ENCODE measurements around the gene SNAPC2. TPM values are rescaled to one million over a fixed set of nuclear protein-coding genes. Genes with fewer than 3 reads are reported as not detected.
"Not testable (repeated sequence)": the region's sequence is repeated elsewhere in the genome, so short reads cannot be mapped to it uniquely, and the experiment has no call there.

SNAPC2 gene
- polyA plus RNA-seq, 2 donors, result 5.6 to 11.3 TPM

DNA sequence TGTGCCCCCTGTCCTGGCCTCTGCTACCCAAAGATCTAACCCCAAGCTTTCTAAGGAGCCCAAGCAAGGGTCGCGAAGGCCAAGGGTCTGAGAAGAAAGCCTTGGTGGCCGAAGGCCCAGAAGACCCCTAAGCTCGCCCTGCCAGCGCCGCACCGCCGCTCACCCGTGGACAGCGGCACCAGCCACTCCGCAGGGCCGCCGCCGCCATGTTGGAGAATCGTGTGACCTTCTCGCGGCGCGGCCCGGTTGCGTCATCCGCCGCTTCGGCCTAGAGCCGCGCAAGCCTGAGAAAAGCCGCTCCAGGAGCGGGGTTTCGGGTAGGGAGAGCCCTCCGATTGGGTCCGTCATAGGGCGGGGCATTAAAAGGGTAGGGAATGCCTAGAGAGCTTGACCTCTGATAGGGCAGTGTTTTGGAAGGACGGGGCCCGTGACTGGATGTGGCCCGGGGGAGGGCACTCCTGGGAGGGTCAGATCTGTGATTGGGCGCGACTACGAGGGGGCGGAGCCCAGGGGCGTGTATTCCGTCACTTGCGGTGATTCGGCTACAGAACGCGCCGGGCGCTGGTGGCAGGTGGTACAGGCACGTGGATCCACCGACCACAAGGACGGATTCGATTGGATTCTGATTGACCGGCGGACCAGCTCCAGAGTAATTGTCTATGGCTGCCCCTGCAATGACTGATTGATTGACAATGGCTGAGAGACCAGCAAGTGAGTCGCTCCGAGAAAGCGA lies 23.5 kb downstream of the SNAPC2 start, which contains the start of gene TIMM44:
TSS of gene TIMM44 (minus strand) at position 223 of the 733 bp plus-strand sequence. CDS start at position 208, 15 bp downstream.
- WGBS, 2 donors, result 0 to 1% methylated on average over 56 of the region's 56 CpGs
- H3K27ac ChIP-seq (ENCODE audit: low read depth in 2 of 2, low read length in 1 of 2), result peak within 1 kb of the TSS; percentile 93
- H3K4me3 ChIP-seq (ENCODE audit: low read depth in 1 of 2, low read length in 2 of 2), result peak within 1 kb of the TSS; percentile 52 to 70
- H3K27me3 ChIP-seq (ENCODE audit: control insufficient read depth in 1 of 2, insufficient read depth in 2 of 2, low read length in 2 of 2), result no peaks in the 10 kb centered on the region
- H3K9me3 ChIP-seq (ENCODE audit: control insufficient read depth in 2 of 2, insufficient read depth in 1 of 2, low read depth in 1 of 2, low read length in 1 of 2), result no peaks in the 10 kb centered on the region
- peaks cover 0 to 10% of the 10 kb centered on the region in 2 donors for H3K36me3 ChIP-seq (ENCODE audit: control insufficient read depth in 2 of 2, insufficient read depth in 2 of 2, low read length in 1 of 2)
- peaks cover 0 to 5% of the 10 kb centered on the region in 2 donors for H3K4me1 ChIP-seq (ENCODE audit: control insufficient read depth in 2 of 2, insufficient read depth in 2 of 2, low read length in 1 of 2)

GRCh38 chr19:7944177-7944761 lies 24.1 kb downstream of the SNAPC2 start:
- H3K4me1 ChIP-seq (ENCODE audit: control insufficient read depth in 2 of 2, insufficient read depth in 2 of 2, low read length in 1 of 2), result peaks cover 0 to 5% of the 10 kb centered on the region in 2 donors
- H3K27ac ChIP-seq (ENCODE audit: low read depth in 2 of 2, low read length in 1 of 2), result peak overlapping the region; percentile 89 to 93
- H3K9me3 ChIP-seq (ENCODE audit: control insufficient read depth in 2 of 2, insufficient read depth in 1 of 2, low read depth in 1 of 2, low read length in 1 of 2), result no peaks in the 10 kb centered on the region
- peaks cover 0 to 10% of the 10 kb centered on the region in 2 donors for H3K36me3 ChIP-seq (ENCODE audit: control insufficient read depth in 2 of 2, insufficient read depth in 2 of 2, low read length in 1 of 2)
- peak overlapping the region; percentile 48 to 51 for H3K4me3 ChIP-seq (ENCODE audit: low read depth in 1 of 2, low read length in 2 of 2)
- H3K27me3 ChIP-seq (ENCODE audit: control insufficient read depth in 1 of 2, insufficient read depth in 2 of 2, low read length in 2 of 2), result no peaks in the 10 kb centered on the region
- WGBS, 2 donors, result 27% methylated on average over 18 of the region's 18 CpGs

DNA sequence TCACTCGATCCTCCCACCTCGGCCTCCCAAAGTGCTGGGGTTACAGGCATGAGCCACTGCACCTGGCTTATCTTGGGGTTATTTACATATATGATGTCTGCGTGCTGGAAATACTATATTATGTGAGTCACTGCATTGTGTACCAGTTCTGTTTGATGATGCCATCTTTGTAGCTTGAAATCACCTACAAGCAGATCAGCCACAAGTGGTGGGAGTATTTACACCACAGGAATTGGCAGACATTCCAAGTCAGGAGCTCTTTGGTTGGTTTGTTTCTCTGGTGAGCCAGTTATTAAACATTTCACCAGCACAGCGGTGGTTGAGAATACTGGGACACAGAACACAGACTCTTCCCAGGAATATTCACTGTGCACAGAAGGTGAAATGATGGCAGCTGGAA lies 27.8 kb downstream of the SNAPC2 start:
- Histone ChIP-seq H3K4me3 (ENCODE audit: low read depth in 1 of 2, low read length in 2 of 2) (no peak overlapping the region), H3K27me3 (ENCODE audit: control insufficient read depth in 1 of 2, insufficient read depth in 2 of 2, low read length in 2 of 2) (no peaks in the 10 kb centered on the region), H3K9me3 (ENCODE audit: control insufficient read depth in 2 of 2, insufficient read depth in 1 of 2, low read depth in 1 of 2, low read length in 1 of 2) (no peaks in the 10 kb centered on the region), H3K27ac (ENCODE audit: low read depth in 2 of 2, low read length in 1 of 2) (no peak overlapping the region), H3K36me3 (ENCODE audit: control insufficient read depth in 2 of 2, insufficient read depth in 2 of 2, low read length in 1 of 2) (no peaks in the 10 kb centered on the region), H3K4me1 (ENCODE audit: control insufficient read depth in 2 of 2, insufficient read depth in 2 of 2, low read length in 1 of 2) (no peaks in the 10 kb centered on the region)
- WGBS, 2 donors, result 85 to 89% methylated on average over 4 of the region's 4 CpGs

DNA sequence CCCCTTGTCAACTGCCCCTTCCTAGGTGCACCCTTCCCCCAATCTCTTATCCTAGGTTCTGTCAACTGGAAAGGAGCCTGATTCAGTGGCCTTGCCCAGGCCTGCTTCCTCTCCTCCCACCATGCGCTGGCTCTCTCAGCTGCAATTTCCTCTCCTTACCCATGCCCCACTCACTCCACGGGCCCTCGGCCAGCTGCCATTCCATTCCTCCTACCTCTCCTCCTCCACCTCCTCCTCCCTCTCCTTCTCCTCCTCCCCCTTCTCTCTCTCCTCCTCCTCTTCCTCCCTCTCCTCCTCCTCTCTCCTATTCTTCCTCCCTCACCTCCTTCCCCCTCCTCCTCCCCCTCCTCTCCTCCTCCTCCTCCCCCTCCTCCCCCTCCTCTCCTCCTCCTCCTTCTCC lies 32.9 kb downstream of the SNAPC2 start:
- Histone ChIP-seq H3K36me3 (ENCODE audit: control insufficient read depth in 2 of 2, insufficient read depth in 2 of 2, low read length in 1 of 2) (peaks cover 0 to 3% of the 10 kb centered on the region in 2 donors), H3K27me3 (ENCODE audit: control insufficient read depth in 1 of 2, insufficient read depth in 2 of 2, low read length in 2 of 2) (no peaks in the 10 kb centered on the region), H3K27ac (ENCODE audit: low read depth in 2 of 2, low read length in 1 of 2) (no peak overlapping the region), H3K4me3 (ENCODE audit: low read depth in 1 of 2, low read length in 2 of 2) (no peak overlapping the region), H3K4me1 (ENCODE audit: control insufficient read depth in 2 of 2, insufficient read depth in 2 of 2, low read length in 1 of 2) (no peaks in the 10 kb centered on the region), H3K9me3 (ENCODE audit: control insufficient read depth in 2 of 2, insufficient read depth in 1 of 2, low read depth in 1 of 2, low read length in 1 of 2) (no peaks in the 10 kb centered on the region)
- 21 to 31% methylated on average over 3 of the region's 3 CpGs for WGBS, 2 donors

DNA sequence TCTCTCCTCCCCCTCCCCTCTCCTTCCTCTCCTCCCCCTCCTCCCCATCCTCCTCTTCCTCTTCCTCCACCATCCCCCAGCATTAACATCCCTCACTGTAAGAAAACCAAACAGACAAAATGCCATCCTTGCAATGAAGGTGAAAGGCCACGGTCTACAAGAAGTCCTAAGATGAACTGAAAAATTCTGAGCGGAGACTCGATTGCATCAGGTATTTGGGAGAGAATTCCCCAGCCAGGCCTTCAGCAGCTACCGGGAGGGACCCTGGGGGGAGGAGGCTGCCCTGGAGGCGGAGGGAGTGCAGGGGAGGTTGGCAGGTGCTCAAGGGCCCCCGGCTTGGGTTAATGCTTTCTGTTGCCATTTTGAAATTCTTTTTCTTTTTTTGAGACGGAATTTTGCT lies 33.4 kb downstream of the SNAPC2 start:
- H3K4me3 ChIP-seq (ENCODE audit: low read depth in 1 of 2, low read length in 2 of 2), result no peak overlapping the region
- H3K27me3 ChIP-seq (ENCODE audit: control insufficient read depth in 1 of 2, insufficient read depth in 2 of 2, low read length in 2 of 2), result no peaks in the 10 kb centered on the region
- no peaks in the 10 kb centered on the region for H3K9me3 ChIP-seq (ENCODE audit: control insufficient read depth in 2 of 2, insufficient read depth in 1 of 2, low read depth in 1 of 2, low read length in 1 of 2)
- WGBS, 2 donors, result 78 to 87% methylated on average over 7 of the region's 7 CpGs
- no peak overlapping the region for H3K27ac ChIP-seq (ENCODE audit: low read depth in 2 of 2, low read length in 1 of 2)
- no peaks in the 10 kb centered on the region for H3K4me1 ChIP-seq (ENCODE audit: control insufficient read depth in 2 of 2, insufficient read depth in 2 of 2, low read length in 1 of 2)
- peaks cover 0 to 7% of the 10 kb centered on the region in 2 donors for H3K36me3 ChIP-seq (ENCODE audit: control insufficient read depth in 2 of 2, insufficient read depth in 2 of 2, low read length in 1 of 2)

- no peaks in the 10 kb centered on the region for H3K9me3 ChIP-seq (ENCODE audit: control insufficient read depth in 2 of 2, insufficient read depth in 1 of 2, low read depth in 1 of 2, low read length in 1 of 2)
- no peaks in the 10 kb centered on the region for H3K27me3 ChIP-seq (ENCODE audit: control insufficient read depth in 1 of 2, insufficient read depth in 2 of 2, low read length in 2 of 2)
- H3K4me3 ChIP-seq (ENCODE audit: low read depth in 1 of 2, low read length in 2 of 2), result no peak overlapping the region
- H3K27ac ChIP-seq (ENCODE audit: low read depth in 2 of 2, low read length in 1 of 2), result no peak overlapping the region
- 84 to 88% methylated on average over 11 of the region's 11 CpGs for WGBS, 2 donors
- H3K4me1 ChIP-seq (ENCODE audit: control insufficient read depth in 2 of 2, insufficient read depth in 2 of 2, low read length in 1 of 2), result no peaks in the 10 kb centered on the region
- peaks cover 0 to 7% of the 10 kb centered on the region in 2 donors for H3K36me3 ChIP-seq (ENCODE audit: control insufficient read depth in 2 of 2, insufficient read depth in 2 of 2, low read length in 1 of 2)
Observed at GRCh38 chr19:7955696-7956095, 35.6 kb downstream of the SNAPC2 start.

GRCh38 chr19:7959211-7959610 lies 39.1 kb downstream of the SNAPC2 start:
- H3K27ac ChIP-seq (ENCODE audit: low read depth in 2 of 2, low read length in 1 of 2), result no peak overlapping the region
- 61 to 64% methylated on average over 6 of the region's 6 CpGs for WGBS, 2 donors
- H3K4me3 ChIP-seq (ENCODE audit: low read depth in 1 of 2, low read length in 2 of 2), result no peak overlapping the region
- no peaks in the 10 kb centered on the region for H3K4me1 ChIP-seq (ENCODE audit: control insufficient read depth in 2 of 2, insufficient read depth in 2 of 2, low read length in 1 of 2)
- H3K27me3 ChIP-seq (ENCODE audit: control insufficient read depth in 1 of 2, insufficient read depth in 2 of 2, low read length in 2 of 2), result no peaks in the 10 kb centered on the region
- no peaks in the 10 kb centered on the region for H3K9me3 ChIP-seq (ENCODE audit: control insufficient read depth in 2 of 2, insufficient read depth in 1 of 2, low read depth in 1 of 2, low read length in 1 of 2)
- peaks cover 0 to 22% of the 10 kb centered on the region in 2 donors for H3K36me3 ChIP-seq (ENCODE audit: control insufficient read depth in 2 of 2, insufficient read depth in 2 of 2, low read length in 1 of 2)

- not testable (repeated sequence) for H3K27me3 ChIP-seq (ENCODE audit: control insufficient read depth in 1 of 2, insufficient read depth in 2 of 2, low read length in 2 of 2); H3K9me3 ChIP-seq (ENCODE audit: control insufficient read depth in 2 of 2, insufficient read depth in 1 of 2, low read depth in 1 of 2, low read length in 1 of 2); H3K4me1 ChIP-seq (ENCODE audit: control insufficient read depth in 2 of 2, insufficient read depth in 2 of 2, low read length in 1 of 2); H3K27ac ChIP-seq (ENCODE audit: low read depth in 2 of 2, low read length in 1 of 2); H3K4me3 ChIP-seq (ENCODE audit: low read depth in 1 of 2, low read length in 2 of 2)
- WGBS, 2 donors, result 89 to 96% methylated on average over 4 of the region's 4 CpGs
- H3K36me3 ChIP-seq (ENCODE audit: control insufficient read depth in 2 of 2, insufficient read depth in 2 of 2, low read length in 1 of 2), result peaks cover 3 to 22% of the 10 kb centered on the region in 2 donors
Observed at GRCh38 chr19:7961082-7961481, 40.9 kb downstream of the SNAPC2 start.

DNA sequence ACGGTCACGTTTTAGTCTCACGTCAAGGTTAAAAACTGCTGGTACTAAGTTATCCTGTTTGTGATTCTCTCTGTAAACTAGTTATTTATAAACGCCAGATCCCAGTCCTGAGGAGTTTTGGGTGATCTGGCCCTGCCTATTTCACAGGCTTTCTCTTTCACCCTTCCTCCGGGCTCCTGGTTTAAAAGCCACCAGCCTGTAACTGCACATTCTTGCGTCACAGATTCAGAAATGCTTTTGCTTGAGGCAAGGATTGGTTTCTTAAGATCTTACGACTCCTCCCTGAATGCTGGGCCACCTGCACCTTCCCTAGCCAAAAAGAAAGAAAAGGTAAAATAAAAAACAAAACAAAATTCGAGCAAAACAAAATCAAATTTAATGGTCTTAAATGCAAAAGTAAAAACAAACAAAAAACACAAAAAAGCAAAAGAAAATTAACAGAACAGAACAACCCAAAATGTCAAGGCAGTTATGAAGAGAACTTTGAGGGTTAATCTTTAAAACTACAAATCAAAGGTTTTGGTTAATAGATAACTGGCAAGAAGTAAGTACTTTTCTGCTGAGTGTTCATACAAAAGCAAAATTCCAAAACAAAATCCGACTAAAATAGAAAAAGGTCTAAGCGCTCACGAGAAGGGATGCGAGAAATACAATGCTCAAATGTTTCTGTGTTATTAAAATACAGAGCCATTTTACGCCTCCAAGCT lies 41.9 kb downstream of the SNAPC2 start:
- Histone ChIP-seq H3K4me3 (ENCODE audit: low read depth in 1 of 2, low read length in 2 of 2) (no peak overlapping the region), H3K27me3 (ENCODE audit: control insufficient read depth in 1 of 2, insufficient read depth in 2 of 2, low read length in 2 of 2) (no peaks in the 10 kb centered on the region), H3K27ac (ENCODE audit: low read depth in 2 of 2, low read length in 1 of 2) (no peak overlapping the region), H3K36me3 (ENCODE audit: control insufficient read depth in 2 of 2, insufficient read depth in 2 of 2, low read length in 1 of 2) (peaks cover 5 to 31% of the 10 kb centered on the region in 2 donors), H3K4me1 (ENCODE audit: control insufficient read depth in 2 of 2, insufficient read depth in 2 of 2, low read length in 1 of 2) (no peaks in the 10 kb centered on the region), H3K9me3 (ENCODE audit: control insufficient read depth in 2 of 2, insufficient read depth in 1 of 2, low read depth in 1 of 2, low read length in 1 of 2) (no peaks in the 10 kb centered on the region)
- 75 to 79% methylated on average over 13 of the region's 13 CpGs for WGBS, 2 donors
